SK-N-SH treated with all-trans-retinoic acid at 6 μM for 48 hours (cell line): Measurements from ENCODE around the gene TPK1.

Source experiments
- BACH2 ChIP-seq: fragments of 250-450 bp; sonication (Bioruptor Pico); IDR thresholded peaks from 2 replicates; pipeline ENCODE4 v1.9.0; 2021; ENCODE audit warnings: mild to moderate bottlenecking, borderline replicate concordance
- CREB5 ChIP-seq: fragments of 250-450 bp; sonication (Bioruptor Pico); IDR thresholded peaks from 2 replicates; pipeline ENCODE4 v1.5.1; 2020; ENCODE audit warnings: low read depth, mild to moderate bottlenecking, moderate library complexity
- ISL1 ChIP-seq: fragments of 250-450 bp; sonication (Bioruptor Pico); IDR thresholded peaks from 2 replicates; pipeline ENCODE4 v2.1.2; 2022; ENCODE audit warnings: mild to moderate bottlenecking, moderate library complexity
- PATZ1 ChIP-seq: fragments of 250-450 bp; sonication (Bioruptor Pico); IDR thresholded peaks from 2 replicates; pipeline ENCODE4 v1.8.0; 2020; ENCODE audit warnings: mild to moderate bottlenecking, moderate library complexity, borderline replicate concordance
- POU6F1 ChIP-seq: fragments of 250-450 bp; sonication (Bioruptor Pico); IDR thresholded peaks from 2 replicates; pipeline ENCODE4 v1.8.0; 2021; ENCODE audit warnings: low read depth, mild to moderate bottlenecking, moderate library complexity, borderline replicate concordance
- PPARA ChIP-seq: fragments of 250-450 bp; sonication (Bioruptor Pico); IDR thresholded peaks from 2 replicates; pipeline ENCODE4 v1.5.0; 2020; ENCODE audit warnings: mild to moderate bottlenecking, borderline replicate concordance
- RARB ChIP-seq: fragments of 250-450 bp; sonication (Bioruptor Pico); IDR thresholded peaks from 2 replicates; pipeline ENCODE4 v1.8.0; 2021; ENCODE audit warnings: mild to moderate bottlenecking, moderate library complexity
- ZFP3 ChIP-seq: fragments of 250-450 bp; sonication (Bioruptor Pico); IDR thresholded peaks from 2 replicates; pipeline ENCODE4 v1.5.0; 2020; ENCODE audit warnings: mild to moderate bottlenecking, moderate library complexity
- ZNF565 ChIP-seq: fragments of 450-650 bp; formaldehyde crosslinking; conservative IDR thresholded peaks from 2 replicates; pipeline ENCODE4 v1.5.0; 2020; ENCODE audit warnings: low read depth, mild to moderate bottlenecking, moderate library complexity
- ZNF70 ChIP-seq: fragments of 450-650 bp; formaldehyde crosslinking; IDR thresholded peaks from 2 replicates; pipeline ENCODE4 v1.5.0; 2020; ENCODE audit warnings: mild to moderate bottlenecking, moderate library complexity

GRCh38 chr7:144668503-144668902, 167.3 kb downstream of the TPK1 start:
- TF ChIP-seq ZNF70 (CRISPR knock-in tag) (no peak), ZFP3 (CRISPR knock-in tag) (no peak), ZNF565 (CRISPR knock-in tag) (no peak), CREB5 (CRISPR knock-in tag) (no peak), PPARA (CRISPR knock-in tag) (no peak), POU6F1 (CRISPR knock-in tag) (no peak), RARB (CRISPR knock-in tag) (no peak), BACH2 (CRISPR knock-in tag) (no peak), PATZ1 (CRISPR knock-in tag) (no peak), ISL1 (CRISPR knock-in tag) (no peak)
